NCI-H2107 treated with DMSO at 0.1 percent for 48 hours (cell line): ENCODE results near the gene IGFBP6.
A peak's percentile ranks its signal among the peaks of the same experiment; 100 is the strongest.
"Not testable (repeated sequence)": the region's sequence is repeated elsewhere in the genome, so short reads cannot be mapped to it uniquely, and the experiment has no call there.

Source experiments
- DNase-seq: peaks from one replicate; lab custom pipeline; 2025; ENCODE audit not compliant: unreplicated experiment; lab: John Stamatoyannopoulos, UW

The IGFBP6 gene

GRCh38 chr12:53070877-53071492 lies 26.5 kb upstream of the IGFBP6 start:
- no peak for DNase-seq

DNA sequence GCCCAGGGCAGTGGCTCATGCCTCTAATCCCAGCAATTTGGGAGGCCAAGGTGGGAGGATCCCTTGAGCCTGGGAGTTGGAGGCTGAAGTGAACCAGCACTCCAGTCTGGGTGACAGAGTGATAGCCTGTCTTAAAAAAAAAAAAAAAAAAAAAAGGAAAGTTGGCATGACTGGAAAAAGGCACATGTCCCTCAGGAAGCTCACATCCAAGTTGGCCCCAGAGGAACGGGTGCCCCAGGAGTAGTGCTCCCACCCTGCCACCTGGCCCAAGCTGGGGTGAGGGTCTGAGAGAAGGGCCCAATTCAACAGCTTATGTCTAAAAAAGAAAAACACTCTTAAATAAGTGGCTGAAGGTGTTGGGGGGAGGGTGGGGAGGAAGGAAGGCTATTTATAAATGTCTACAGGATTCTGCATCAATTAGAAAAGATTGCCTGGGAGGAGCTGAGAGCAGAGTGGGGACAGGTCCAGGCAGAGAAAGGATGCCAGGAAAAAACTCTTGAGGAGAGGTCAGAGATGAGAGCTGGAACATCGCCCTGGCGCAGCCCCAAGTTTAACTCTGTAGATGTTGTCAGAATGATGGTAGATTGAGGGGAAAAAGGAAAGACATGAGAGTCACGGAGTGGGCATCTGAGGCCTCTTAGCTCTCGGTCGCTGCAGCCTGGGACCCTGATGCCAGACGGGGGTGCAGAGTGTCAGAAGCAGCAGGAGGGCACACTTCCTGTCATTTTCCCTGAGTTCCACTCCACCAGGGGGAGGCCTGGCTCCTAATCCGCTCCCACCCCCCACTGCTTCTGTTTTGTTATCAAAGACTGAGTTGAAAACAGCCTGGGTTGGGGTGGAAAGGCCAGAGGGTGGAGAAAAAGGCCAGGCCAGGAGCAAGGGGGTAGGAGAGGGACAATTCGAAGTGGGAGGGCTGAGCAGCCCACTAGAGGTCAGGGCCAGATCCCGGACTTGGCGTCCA lies 25.6 kb upstream of the IGFBP6 start:
- DNase-seq: no peak

GRCh38 chr12:53073881-53074280 lies 23.6 kb upstream of the IGFBP6 start:
- no peak for DNase-seq

- no peak for DNase-seq
Measured at GRCh38 chr12:53074283-53074998, 23.0 kb upstream of the IGFBP6 start.

DNA sequence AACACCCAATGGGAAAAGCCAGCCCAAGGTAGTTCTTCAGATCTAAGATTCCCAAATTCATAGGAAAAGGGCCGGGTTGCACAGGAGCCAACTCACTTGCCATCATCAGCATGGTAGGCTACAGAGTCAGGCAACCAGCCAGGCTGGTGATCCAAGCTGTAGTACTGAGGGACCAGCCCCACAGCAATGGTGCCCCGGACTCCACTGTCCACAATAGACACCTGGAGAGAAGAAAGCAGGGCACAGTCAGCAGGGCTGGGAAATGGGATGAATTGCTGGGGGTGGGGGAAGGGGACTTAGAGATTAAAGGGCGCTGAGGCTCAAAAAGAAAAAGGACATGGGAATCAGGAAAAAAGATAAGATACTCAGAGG lies 22.5 kb upstream of the IGFBP6 start:
- DNase-seq: no peak

GRCh38 chr12:53076461-53076860 lies 21.0 kb upstream of the IGFBP6 start:
- no peak for DNase-seq

DNA sequence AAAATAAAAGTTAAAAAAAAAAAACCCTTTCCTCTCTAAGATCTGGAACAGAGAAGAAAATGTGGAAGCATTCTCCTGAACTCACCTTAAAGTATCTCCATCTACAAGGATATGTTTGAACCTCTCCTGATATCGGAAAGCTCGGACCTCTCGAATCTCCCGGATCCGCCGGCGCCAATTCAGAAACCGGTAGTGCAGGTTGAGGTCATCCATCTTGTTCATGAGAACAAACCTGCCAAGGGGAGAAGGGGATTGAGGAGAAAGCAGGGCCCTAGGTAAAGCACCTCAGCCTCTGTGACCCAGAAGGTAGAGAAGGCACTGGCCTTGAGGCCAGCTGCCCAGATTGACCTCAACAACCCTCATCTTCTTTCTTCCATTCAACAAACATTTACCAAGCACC lies 20.4 kb upstream of the IGFBP6 start:
- no peak for DNase-seq

GRCh38 chr12:53078425-53079225 lies 18.8 kb upstream of the IGFBP6 start:
- DNase-seq: peak; percentile 39

- peak; percentile 90 for DNase-seq
Measured at GRCh38 chr12:53079226-53080117, 18.0 kb upstream of the IGFBP6 start, which contains the start of gene SPRYD3. Gene SPRYD3, minus strand, starts transcription at chr12:53079390. Its CDS starts 57 bp downstream, at chr12:53079333.

GRCh38 chr12:53082637-53083175 lies 14.8 kb upstream of the IGFBP6 start:
- DNase-seq: no peak

DNA sequence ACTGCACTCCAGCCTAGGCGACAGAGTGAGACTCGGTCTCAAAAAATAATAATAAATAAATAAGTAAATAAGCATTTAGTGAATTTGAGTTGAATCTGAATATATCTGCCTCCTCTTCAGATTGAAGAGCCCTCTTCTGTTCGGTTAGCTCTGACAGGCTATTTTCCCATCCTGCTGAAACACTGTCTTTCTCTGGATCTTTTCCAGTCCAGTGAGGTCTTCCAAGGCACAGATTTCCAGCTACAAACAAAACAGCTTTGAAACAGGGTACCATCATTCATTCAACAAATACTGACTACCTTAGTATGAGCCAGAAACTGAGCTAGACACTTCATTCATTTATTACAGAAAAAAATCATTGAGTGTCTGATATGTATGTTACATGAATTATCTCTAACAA lies 11.1 kb upstream of the IGFBP6 start:
- DNase-seq: no peak

GRCh38 chr12:53090105-53090504 lies 7.4 kb upstream of the IGFBP6 start:
- no peak for DNase-seq

DNA sequence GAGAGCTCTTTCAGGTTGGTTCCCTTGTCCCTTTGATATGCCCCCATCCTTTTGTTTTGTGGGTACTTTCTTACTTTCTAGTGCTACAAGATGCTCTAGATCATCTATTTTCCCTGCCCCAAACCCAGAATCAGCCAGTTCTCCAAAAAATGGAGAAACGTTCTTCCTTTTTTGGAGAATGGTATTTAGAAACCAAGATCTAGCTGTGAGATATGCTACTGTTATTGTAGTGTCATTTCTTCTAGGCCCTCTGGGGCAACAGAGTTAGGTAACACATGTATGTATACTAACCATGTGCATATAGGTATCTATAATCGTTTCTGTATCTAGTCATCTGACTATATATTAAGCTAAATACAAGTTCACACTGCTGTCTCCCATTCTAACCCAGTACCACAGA lies 6.9 kb upstream of the IGFBP6 start:
- no peak for DNase-seq

GRCh38 chr12:53091756-53092155 lies 5.7 kb upstream of the IGFBP6 start:
- DNase-seq: no peak

DNA sequence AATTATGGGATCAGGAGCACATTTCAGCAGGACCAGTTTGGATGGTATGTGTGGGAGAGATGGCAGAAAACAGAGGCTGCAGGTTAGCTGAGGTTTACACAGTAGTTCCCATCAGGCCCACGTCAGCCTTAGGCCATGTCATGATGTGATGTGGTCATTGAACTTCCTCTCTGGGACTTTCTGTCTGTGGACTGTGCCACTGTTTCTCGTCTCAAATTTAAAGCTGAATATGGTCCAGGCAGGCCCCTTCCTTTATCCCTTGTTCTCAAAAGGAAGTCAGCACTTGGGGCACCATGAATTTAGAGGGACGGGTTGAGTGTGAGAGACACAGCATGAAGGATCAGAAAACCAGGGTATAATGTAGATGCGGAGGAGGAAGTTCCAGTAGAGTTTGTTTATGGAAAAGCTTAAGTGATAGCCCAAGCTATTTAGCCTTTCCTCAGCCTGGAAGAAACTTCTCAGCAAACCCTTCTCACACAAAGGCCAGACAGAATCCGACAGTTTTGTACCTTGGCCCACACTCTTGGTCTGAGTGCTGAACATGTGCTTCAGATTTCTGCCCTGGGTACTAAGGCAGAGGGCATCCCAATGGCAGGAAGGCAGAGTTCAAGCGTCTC lies 3.6 kb upstream of the IGFBP6 start:
- DNase-seq: no peak

DNA sequence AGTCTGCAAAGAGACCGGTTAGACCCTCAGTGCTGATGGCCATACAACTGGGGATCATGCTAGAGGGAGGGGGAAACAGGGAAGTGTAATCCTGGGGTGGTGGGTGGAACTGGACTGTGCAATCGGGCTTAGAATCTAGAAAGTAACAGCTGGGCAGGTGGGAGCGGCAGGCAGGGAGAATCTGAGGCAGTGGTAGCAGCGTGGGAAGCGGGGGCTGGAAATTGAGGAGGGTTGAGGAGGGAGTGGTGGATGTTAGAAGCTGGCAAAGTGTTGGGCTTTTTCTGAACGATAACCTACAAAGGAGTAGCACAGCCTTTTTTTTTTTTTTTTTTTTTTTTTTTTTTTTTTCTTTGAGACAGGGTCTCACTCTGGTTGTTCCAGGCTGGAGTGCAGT lies 3.1 kb upstream of the IGFBP6 start:
- DNase-seq: no peak

DNA sequence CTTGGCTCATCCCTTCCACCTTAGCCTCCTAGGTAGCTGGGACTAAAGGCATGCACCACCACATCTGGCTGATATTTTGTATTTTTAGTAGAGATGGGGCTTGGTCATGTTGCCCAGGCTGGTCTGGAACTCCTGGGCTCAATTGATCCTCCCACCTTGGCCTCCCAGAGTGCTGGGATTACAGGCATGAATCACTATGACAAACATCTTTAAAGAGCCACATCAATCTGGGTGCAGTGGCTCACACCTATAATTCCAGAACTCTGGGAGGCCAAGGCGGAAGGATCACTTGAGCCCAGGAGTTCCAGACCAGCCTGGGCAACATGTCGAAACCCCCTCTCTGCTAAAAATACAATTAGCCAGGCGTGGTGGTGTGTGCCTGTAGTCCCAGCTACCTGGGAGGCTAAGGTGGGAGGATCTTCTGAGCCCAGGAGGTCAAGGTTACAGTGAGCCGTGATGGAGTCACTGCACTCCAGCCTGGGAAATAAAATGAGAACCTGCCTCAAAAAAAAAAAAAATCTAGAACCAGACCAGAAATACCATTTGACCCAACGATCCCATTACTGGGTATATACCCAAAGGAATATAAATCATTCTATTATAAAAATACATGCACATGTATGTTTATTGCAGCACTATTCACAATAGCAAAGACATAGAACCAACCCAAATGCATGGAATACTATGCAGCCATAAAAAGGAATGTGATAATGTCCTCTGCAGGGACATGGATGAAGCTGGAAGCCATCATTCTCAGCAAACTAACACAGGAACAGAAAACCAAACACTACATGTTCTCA lies 2.5 kb upstream of the IGFBP6 start:
- not testable (repeated sequence) for DNase-seq

DNA sequence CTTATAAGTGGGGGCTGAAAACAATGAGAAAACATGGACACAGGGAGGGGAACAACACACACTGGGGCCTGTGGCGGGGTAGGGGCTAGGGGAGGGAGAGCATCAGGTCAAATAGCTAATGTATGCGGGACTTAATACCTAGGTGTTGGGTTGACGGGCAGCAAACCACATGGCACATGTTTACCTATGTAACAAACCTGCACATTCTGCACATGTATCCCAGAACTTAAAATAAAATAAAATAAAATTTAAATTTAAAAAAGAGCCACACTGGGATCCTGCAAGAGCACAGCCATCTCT lies 1.9 kb upstream of the IGFBP6 start:
- DNase-seq: not testable (repeated sequence)
